Spleen (tissue), 11 donors: Measurements from ENCODE around the gene PLBD2. TPM values are rescaled to one million over a fixed set of nuclear protein-coding genes. Genes with fewer than 3 reads are reported as not detected.

Experiments
- DNase-seq: peaks from one replicate; pipeline ENCODE4 v3.0.0-alpha.2; 2020
- H3K27ac ChIP-seq, 8 donors: fragments of 200-600 bp; sonication (generic) in 7 of 8; 1 replicate in 4 of 8; 2 replicates in 4 of 8; pipeline versions ENCODE4 v1.5.0 to v1.8.0; 2016 to 2021; ENCODE audit warnings: inconsistent platforms in 4 of 8, mild to moderate bottlenecking in 4 of 8, moderate library complexity in 1 of 8
- H3K27me3 ChIP-seq, 7 donors: fragments of 200-600 bp; sonication (generic) in 6 of 7; replicated peaks in 1 of 7; 1 replicate in 4 of 7; 2 replicates in 3 of 7; pipeline versions ENCODE4 v1.5.0 to v1.8.0; 2016 to 2021; ENCODE audit warnings: inconsistent platforms in 3 of 7, mild to moderate bottlenecking in 1 of 7
- H3K36me3 ChIP-seq, 6 donors: fragments of 200-600 bp; sonication (generic) in 5 of 6; 1 replicate in 4 of 6; 2 replicates in 2 of 6; pipeline versions ENCODE4 v1.5.0 to v1.8.0; 2016 to 2021; ENCODE audit warnings: inconsistent platforms in 2 of 6
- H3K4me1 ChIP-seq, 6 donors: fragments of 200-600 bp; sonication (generic) in 5 of 6; 1 replicate in 3 of 6; 2 replicates in 3 of 6; pipeline versions ENCODE4 v1.5.0 to v1.8.0; 2016 to 2021; ENCODE audit warnings: inconsistent platforms in 3 of 6
- H3K4me3 ChIP-seq, 8 donors: fragments of 200-600 bp; sonication (generic) in 7 of 8; 1 replicate in 4 of 8; 2 replicates in 4 of 8; pipeline versions ENCODE4 v1.5.0 to v1.8.0; 2016 to 2021; ENCODE audit warnings: inconsistent platforms in 4 of 8, mild to moderate bottlenecking in 4 of 8, moderate library complexity in 2 of 8
- H3K9me3 ChIP-seq, 8 donors: fragments of 200-600 bp; sonication (generic) in 7 of 8; 1 replicate in 4 of 8; 2 replicates in 4 of 8; pipeline versions ENCODE4 v1.5.0 to v1.8.0; 2016 to 2021; ENCODE audit warnings: inconsistent platforms in 4 of 8
- CTCF ChIP-seq, 11 experiments: fragments of 200-600 bp in 7 of 11; fragments of 450-650 bp in 4 of 11; sonication (generic) in 4 of 11; IDR thresholded peaks in 8 of 11; conservative IDR thresholded peaks in 3 of 11; 1 replicate in 7 of 11; 2 replicates in 4 of 11; pipeline versions ENCODE4 v1.4.0 to v1.8.0; 2016 to 2021; ENCODE audit warnings: antibody characterized with exemption in 11 of 11, inconsistent platforms in 4 of 11, mild to moderate bottlenecking in 1 of 11
- POLR2A ChIP-seq, 3 donors: fragments of 450-650 bp; IDR thresholded peaks; one replicate each; pipeline ENCODE4 v1.5.1; 2017; ENCODE audit warnings: antibody characterized with exemption in 3 of 3, mild to moderate bottlenecking in 1 of 3
- POLR2AphosphoS5 ChIP-seq, 3 donors: sonication (generic); formaldehyde crosslinking; IDR thresholded peaks; one replicate each; pipeline ENCODE4 v1.5.1; 2017; ENCODE audit warnings: antibody characterized with exemption in 3 of 3
- WGBS, 5 donors: extraction: QIAGEN DNeasy Blood & Tissue Kit in 3 of 5; methylation state at CpG; one replicate each; pipeline versions ENCODE4 v1.1.5 to v1.1.7; 2013 to 2018; 5-methylcytosine and 5-hydroxymethylcytosine counted together
- intact Hi-C: fragments of 100-400 bp; cut with DNase I; formaldehyde crosslinking; loops from one replicate; pipeline ENCODE4 v1.15.0; 2023; ENCODE audit warnings: low total_unique reads
- polyA plus RNA-seq, 3 donors: library from polyadenylated mRNA; stranded (reverse); fragments of 200-250 nt; gene quantifications; one replicate each; pipeline ENCODE4 v1.2.1, GENCODE V29; 2013
- total RNA-seq, 7 donors: library from RNA; depleted of rRNA in 3 of 7; stranded (reverse); fragments of >200 nt in 3 of 7; fragmentation: NEBNext Ultra II Directional in 4 of 7; extraction: Animal tissue kit (Norgen Biotek cat#: 25700) in 4 of 7; gene quantifications; one replicate each; pipeline versions ENCODE4 v1.1.0 to v1.2.1, GENCODE V29; 2016 to 2021
- donor health status: healthy with polysubstance abuse.
- donor health status: DM: no; HTN: no; CAD: no; lungs with moderate emphysema.
- donor health status: DM: no; HTN: no; CAD: no.
- donor health status: Bipolar disorder and iron deficiency.
- donor health status: healthy.
- donor health status: DM: no; HTN: no; CAD: no.
- donor health status: DM: yes; HTN: yes; CAD: no.

The PLBD2 gene
- total and polyA plus RNA-seq, 10 donors, result 4.2 to 38.8 (median 29.2) TPM

DNA sequence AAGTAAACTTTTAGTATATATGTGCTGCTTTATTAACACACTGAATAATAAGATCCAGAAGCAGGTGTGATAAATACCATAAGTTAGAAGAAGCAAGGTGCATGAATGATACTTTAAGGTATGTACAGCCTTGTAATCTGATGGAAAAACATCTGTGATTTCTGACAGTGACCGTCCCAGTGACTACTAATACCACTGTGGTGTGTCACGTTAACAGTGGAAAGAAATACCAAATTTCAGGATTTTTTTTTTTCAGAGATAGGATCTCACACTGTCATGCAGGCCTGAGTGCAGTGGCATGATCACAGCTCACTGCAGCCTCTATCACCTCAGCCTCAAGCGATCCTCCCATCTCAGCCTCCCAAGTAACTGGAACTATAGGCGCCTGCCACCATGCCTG is 23.8 kb downstream of the PLBD2 start:
- DNase-seq, result no peak
- no peaks in the 10 kb centered on the region for H3K9me3 ChIP-seq
- WGBS, 5 donors, result 94 to 98% (median 95%) methylated on average over 4 of the region's 4 CpGs
- H3K4me1 ChIP-seq, result no peaks in the 10 kb centered on the region
- no peak overlapping the region for H3K27ac ChIP-seq
- H3K4me3 ChIP-seq, result no peak overlapping the region
- peaks cover 0 to 98% (median 43%) of the 10 kb centered on the region in 6 donors for H3K36me3 ChIP-seq
- TF ChIP-seq CTCF (IDR thresholded peaks at IDR 0.05 in 8 of 11, conservative IDR thresholded peaks at IDR 0.05 in 3 of 11), result no peak
- TF ChIP-seq POLR2AphosphoS5 (IDR thresholded peaks at IDR 0.05), result no peak
- no peaks in the 10 kb centered on the region for H3K27me3 ChIP-seq
- intact Hi-C loops, result no loop called here

DNA sequence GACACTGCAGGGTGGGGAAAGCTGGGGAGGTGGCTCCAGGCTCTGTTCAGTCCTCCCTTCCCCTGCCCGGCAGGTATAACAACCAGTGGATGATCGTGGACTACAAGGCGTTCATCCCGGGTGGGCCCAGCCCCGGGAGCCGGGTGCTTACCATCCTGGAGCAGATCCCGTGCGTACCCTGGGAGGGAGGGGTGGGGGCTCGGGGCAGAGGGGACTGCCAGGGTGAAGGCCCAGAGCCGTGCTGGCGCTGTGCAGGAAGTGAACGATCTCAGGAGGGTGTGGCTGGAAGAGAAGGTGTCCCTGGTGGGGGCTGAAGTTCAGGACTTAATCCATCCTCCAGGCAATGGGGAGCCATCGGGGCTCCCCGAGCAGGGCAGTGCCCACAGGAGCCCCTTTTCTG is 26.4 kb downstream of the PLBD2 start:
- Histone ChIP-seq H3K36me3 (peaks cover 0 to 98% (median 58%) of the 10 kb centered on the region in 6 donors), H3K27me3 (no peaks in the 10 kb centered on the region), H3K27ac (no peak overlapping the region), H3K9me3 (no peaks in the 10 kb centered on the region), H3K4me3 (no peak overlapping the region), H3K4me1 (no peaks in the 10 kb centered on the region)
- 76 to 96% (median 87%) methylated on average over 10 to 14 of the region's 14 CpGs for WGBS, 5 donors
- TF ChIP-seq POLR2A (IDR thresholded peaks at IDR 0.05) (no peak), CTCF (IDR thresholded peaks at IDR 0.05 in 8 of 11, conservative IDR thresholded peaks at IDR 0.05 in 3 of 11) (no peak), POLR2AphosphoS5 (IDR thresholded peaks at IDR 0.05) (no peak)
- DNase-seq, result no peak
- intact Hi-C loops, result no loop called here

- Histone ChIP-seq H3K9me3 (no peaks in the 10 kb centered on the region), H3K27me3 (no peaks in the 10 kb centered on the region), H3K4me3 (no peak overlapping the region), H3K4me1 (no peaks in the 10 kb centered on the region), H3K36me3 (peaks cover 0 to 98% (median 57%) of the 10 kb centered on the region in 6 donors), H3K27ac (no peak overlapping the region)
- DNase-seq, result no peak
- 91 to 94% (median 93%) methylated on average over 6 of the region's 6 CpGs for WGBS, 5 donors
- intact Hi-C loops, result no loop called here
- TF ChIP-seq POLR2A (IDR thresholded peaks at IDR 0.05) (no peak), CTCF (IDR thresholded peaks at IDR 0.05 in 8 of 11, conservative IDR thresholded peaks at IDR 0.05 in 3 of 11) (no peak), POLR2AphosphoS5 (IDR thresholded peaks at IDR 0.05) (no peak)
Measured at GRCh38 chr12:113385282-113385882, 27.0 kb downstream of the PLBD2 start.

- Histone ChIP-seq H3K4me1 (no peaks in the 10 kb centered on the region), H3K27me3 (no peaks in the 10 kb centered on the region), H3K27ac (no peak overlapping the region), H3K9me3 (no peaks in the 10 kb centered on the region), H3K36me3 (peaks cover 0 to 90% (median 52%) of the 10 kb centered on the region in 6 donors), H3K4me3 (no peak overlapping the region)
- TF ChIP-seq POLR2A (IDR thresholded peaks at IDR 0.05), result no peak
- TF ChIP-seq POLR2AphosphoS5 (IDR thresholded peaks at IDR 0.05), result no peak
- no peak for TF ChIP-seq CTCF (IDR thresholded peaks at IDR 0.05 in 8 of 11, conservative IDR thresholded peaks at IDR 0.05 in 3 of 11)
- intact Hi-C loops, result no loop called here
- DNase-seq, result no peak
- WGBS, 5 donors, result 94 to 98% (median 96%) methylated on average over 6 to 12 of the region's 12 CpGs
Measured at GRCh38 chr12:113386866-113387566, 28.6 kb downstream of the PLBD2 start.
